CD4-positive, alpha-beta T cell treated with Interleukin-10 for 1 hour (primary cell): ENCODE measurements around the gene INTS2.
"Not testable (repeated sequence)": the region's sequence is repeated elsewhere in the genome, so short reads cannot be mapped to it uniquely, and the experiment has no call there.

ENCODE experiments used
- DNase-seq: peaks from one replicate; pipeline ENCODE4 v3.0.0-alpha.2; 2020

INTS2 gene

GRCh38 chr17:61895391-61895790 is 32.4 kb downstream of the INTS2 start:
- no peak for DNase-seq

- not testable (repeated sequence) for DNase-seq
These were observed 33.5 kb downstream of the INTS2 start for GRCh38 chr17:61894310-61894709.

GRCh38 chr17:61887733-61888132 is 40.0 kb downstream of the INTS2 start:
- not testable (repeated sequence) for DNase-seq

GRCh38 chr17:61885865-61886264 is 41.9 kb downstream of the INTS2 start:
- not testable (repeated sequence) for DNase-seq

GRCh38 chr17:61884864-61885263 is 42.9 kb downstream of the INTS2 start:
- no peak for DNase-seq

GRCh38 chr17:61880589-61881102 is 47.1 kb downstream of the INTS2 start:
- DNase-seq, result no peak

GRCh38 chr17:61878984-61879612 is 48.7 kb downstream of the INTS2 start:
- DNase-seq, result no peak

- no peak for DNase-seq
These were observed 49.3 kb downstream of the INTS2 start for GRCh38 chr17:61878520-61878919.

- DNase-seq, result no peak
These were observed 49.9 kb downstream of the INTS2 start for GRCh38 chr17:61877837-61878236.

GRCh38 chr17:61875804-61876203 is 52.0 kb downstream of the INTS2 start:
- no peak for DNase-seq

GRCh38 chr17:61875285-61875684 is 52.5 kb downstream of the INTS2 start:
- DNase-seq, result no peak

- DNase-seq, result no peak
These were observed 53.7 kb downstream of the INTS2 start for GRCh38 chr17:61874075-61874474.

GRCh38 chr17:61872099-61872498 is 55.7 kb downstream of the INTS2 start:
- no peak for DNase-seq

GRCh38 chr17:61869138-61869537 is 58.6 kb downstream of the INTS2 start:
- no peak for DNase-seq

- no peak for DNase-seq
These were observed 59.7 kb downstream of the INTS2 start for GRCh38 chr17:61868074-61868473.

GRCh38 chr17:61867033-61867432 is 60.7 kb downstream of the INTS2 start:
- no peak for DNase-seq

GRCh38 chr17:61863801-61864126 is 64.0 kb downstream of the INTS2 start:
- DNase-seq, result no peak

GRCh38 chr17:61862975-61863800 is 64.6 kb downstream of the INTS2 start, which contains the start of gene BRIP1:
BRIP1 (minus strand) TSS chr17:61863528; CDS start chr17:61861539, 1,989 bp downstream.
- peak; percentile 90 for DNase-seq

GRCh38 chr17:61862105-61862574 is 65.6 kb downstream of the INTS2 start:
- no peak for DNase-seq

- DNase-seq, result not testable (repeated sequence)
These were observed 67.4 kb downstream of the INTS2 start for GRCh38 chr17:61860397-61860796.

GRCh38 chr17:61856035-61856434 is 71.7 kb downstream of the INTS2 start:
- no peak for DNase-seq

GRCh38 chr17:61852857-61853256 is 74.9 kb downstream of the INTS2 start:
- DNase-seq, result no peak

GRCh38 chr17:61849674-61850073 is 78.1 kb downstream of the INTS2 start:
- no peak for DNase-seq

GRCh38 chr17:61848896-61849295 is 78.9 kb downstream of the INTS2 start:
- no peak for DNase-seq
